HL-60 (cell line): ENCODE results near the gene HCRTR1.

Source experiments
- DNase-seq, 2 experiments: peaks; one replicate each; pipeline ENCODE4 v3.0.0-alpha.2; 2010 to 2020; ENCODE audit warnings: low read depth in 1 of 2, low spot score in 1 of 2
- H3K27ac ChIP-seq: fragments of 250-450 bp; sonication (Bioruptor Pico); replicated peaks from 2 replicates; pipeline ENCODE4 v1.5.1; 2020; ENCODE audit warnings: mild to moderate bottlenecking, moderate library complexity
- H3K27me3 ChIP-seq: fragments of 250-450 bp; sonication (Bioruptor Pico); 2 replicates; pipeline ENCODE4 v1.5.1; 2021; ENCODE audit warnings: mild to moderate bottlenecking, moderate library complexity; ENCODE audit not compliant: insufficient read depth, poor library complexity, severe bottlenecking
- H3K4me3 ChIP-seq: replicated peaks from 2 replicates; pipeline ENCODE4 v1.5.1; 2011; ENCODE audit warnings: mild to moderate bottlenecking, control low read depth, low read length; ENCODE audit not compliant: insufficient read depth
- GABPA ChIP-seq: IDR thresholded peaks from 2 replicates; pipeline ENCODE4 v1.6.1; 2012; ENCODE audit warnings: low read depth
- POLR2AphosphoS5 ChIP-seq: IDR thresholded peaks from 2 replicates; pipeline ENCODE4 v1.6.1; 2012; ENCODE audit warnings: low read depth
- SPI1 ChIP-seq: IDR thresholded peaks from 2 replicates; pipeline ENCODE4 v1.6.1; 2012; ENCODE audit warnings: low read depth, mild to moderate bottlenecking, borderline replicate concordance
- TF ChIP-seq, protein P1 (sequence below): IDR thresholded peaks from 2 replicates; pipeline ENCODE4 v1.6.1; 2012; ENCODE audit warnings: low read depth; ENCODE audit not compliant: insufficient replicate concordance
- TF ChIP-seq, protein P2 (sequence below): IDR thresholded peaks from one replicate; pipeline ENCODE4 v1.5.1; 2011; ENCODE audit warnings: low read length, control low read depth, inconsistent platforms; ENCODE audit not compliant: insufficient read depth

HCRTR1 gene

DNA sequence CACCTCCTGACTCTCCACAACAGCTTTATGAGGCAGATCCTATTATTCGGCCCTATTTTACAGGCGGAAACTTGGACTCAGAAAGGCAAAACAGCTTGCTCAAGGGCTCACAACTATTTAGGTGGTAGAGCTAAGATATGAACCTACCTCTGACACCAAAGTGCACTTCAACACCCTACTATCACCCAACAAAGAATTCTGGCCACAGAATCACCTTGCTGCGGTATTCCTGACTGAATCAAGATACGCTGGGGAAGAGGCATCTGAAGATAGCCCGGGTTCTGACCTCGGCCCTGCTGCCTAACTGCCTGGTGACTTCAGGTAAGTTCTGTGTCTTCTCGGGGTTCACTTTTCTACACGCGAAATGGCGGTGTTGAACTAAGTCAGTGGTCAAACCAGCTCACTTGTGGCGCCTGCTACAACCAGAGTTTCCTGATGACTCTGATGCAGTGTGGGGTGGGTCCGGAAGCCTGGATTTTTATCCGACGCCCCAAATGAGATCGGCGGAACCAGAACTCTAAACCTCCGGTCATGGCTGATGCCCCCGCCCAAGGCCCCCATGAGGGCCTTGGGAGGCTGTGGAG is 26.6 kb downstream of the HCRTR1 start:
- H3K27me3 ChIP-seq = no peaks in the 10 kb centered on the region
- peak overlapping the region; percentile 85 for H3K4me3 ChIP-seq
- peak in 1 of 2 experiments; percentile 27 for DNase-seq
- TF ChIP-seq POLR2AphosphoS5 = no peak
- no peak for TF ChIP-seq SPI1
- TF ChIP-seq, protein P1, sequence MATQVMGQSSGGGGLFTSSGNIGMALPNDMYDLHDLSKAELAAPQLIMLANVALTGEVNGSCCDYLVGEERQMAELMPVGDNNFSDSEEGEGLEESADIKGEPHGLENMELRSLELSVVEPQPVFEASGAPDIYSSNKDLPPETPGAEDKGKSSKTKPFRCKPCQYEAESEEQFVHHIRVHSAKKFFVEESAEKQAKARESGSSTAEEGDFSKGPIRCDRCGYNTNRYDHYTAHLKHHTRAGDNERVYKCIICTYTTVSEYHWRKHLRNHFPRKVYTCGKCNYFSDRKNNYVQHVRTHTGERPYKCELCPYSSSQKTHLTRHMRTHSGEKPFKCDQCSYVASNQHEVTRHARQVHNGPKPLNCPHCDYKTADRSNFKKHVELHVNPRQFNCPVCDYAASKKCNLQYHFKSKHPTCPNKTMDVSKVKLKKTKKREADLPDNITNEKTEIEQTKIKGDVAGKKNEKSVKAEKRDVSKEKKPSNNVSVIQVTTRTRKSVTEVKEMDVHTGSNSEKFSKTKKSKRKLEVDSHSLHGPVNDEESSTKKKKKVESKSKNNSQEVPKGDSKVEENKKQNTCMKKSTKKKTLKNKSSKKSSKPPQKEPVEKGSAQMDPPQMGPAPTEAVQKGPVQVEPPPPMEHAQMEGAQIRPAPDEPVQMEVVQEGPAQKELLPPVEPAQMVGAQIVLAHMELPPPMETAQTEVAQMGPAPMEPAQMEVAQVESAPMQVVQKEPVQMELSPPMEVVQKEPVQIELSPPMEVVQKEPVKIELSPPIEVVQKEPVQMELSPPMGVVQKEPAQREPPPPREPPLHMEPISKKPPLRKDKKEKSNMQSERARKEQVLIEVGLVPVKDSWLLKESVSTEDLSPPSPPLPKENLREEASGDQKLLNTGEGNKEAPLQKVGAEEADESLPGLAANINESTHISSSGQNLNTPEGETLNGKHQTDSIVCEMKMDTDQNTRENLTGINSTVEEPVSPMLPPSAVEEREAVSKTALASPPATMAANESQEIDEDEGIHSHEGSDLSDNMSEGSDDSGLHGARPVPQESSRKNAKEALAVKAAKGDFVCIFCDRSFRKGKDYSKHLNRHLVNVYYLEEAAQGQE = no peak
- TF ChIP-seq, protein P2, sequence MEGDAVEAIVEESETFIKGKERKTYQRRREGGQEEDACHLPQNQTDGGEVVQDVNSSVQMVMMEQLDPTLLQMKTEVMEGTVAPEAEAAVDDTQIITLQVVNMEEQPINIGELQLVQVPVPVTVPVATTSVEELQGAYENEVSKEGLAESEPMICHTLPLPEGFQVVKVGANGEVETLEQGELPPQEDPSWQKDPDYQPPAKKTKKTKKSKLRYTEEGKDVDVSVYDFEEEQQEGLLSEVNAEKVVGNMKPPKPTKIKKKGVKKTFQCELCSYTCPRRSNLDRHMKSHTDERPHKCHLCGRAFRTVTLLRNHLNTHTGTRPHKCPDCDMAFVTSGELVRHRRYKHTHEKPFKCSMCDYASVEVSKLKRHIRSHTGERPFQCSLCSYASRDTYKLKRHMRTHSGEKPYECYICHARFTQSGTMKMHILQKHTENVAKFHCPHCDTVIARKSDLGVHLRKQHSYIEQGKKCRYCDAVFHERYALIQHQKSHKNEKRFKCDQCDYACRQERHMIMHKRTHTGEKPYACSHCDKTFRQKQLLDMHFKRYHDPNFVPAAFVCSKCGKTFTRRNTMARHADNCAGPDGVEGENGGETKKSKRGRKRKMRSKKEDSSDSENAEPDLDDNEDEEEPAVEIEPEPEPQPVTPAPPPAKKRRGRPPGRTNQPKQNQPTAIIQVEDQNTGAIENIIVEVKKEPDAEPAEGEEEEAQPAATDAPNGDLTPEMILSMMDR = no peak
- TF ChIP-seq GABPA = no peak
- H3K27ac ChIP-seq = peak overlapping the region; percentile 98

DNA sequence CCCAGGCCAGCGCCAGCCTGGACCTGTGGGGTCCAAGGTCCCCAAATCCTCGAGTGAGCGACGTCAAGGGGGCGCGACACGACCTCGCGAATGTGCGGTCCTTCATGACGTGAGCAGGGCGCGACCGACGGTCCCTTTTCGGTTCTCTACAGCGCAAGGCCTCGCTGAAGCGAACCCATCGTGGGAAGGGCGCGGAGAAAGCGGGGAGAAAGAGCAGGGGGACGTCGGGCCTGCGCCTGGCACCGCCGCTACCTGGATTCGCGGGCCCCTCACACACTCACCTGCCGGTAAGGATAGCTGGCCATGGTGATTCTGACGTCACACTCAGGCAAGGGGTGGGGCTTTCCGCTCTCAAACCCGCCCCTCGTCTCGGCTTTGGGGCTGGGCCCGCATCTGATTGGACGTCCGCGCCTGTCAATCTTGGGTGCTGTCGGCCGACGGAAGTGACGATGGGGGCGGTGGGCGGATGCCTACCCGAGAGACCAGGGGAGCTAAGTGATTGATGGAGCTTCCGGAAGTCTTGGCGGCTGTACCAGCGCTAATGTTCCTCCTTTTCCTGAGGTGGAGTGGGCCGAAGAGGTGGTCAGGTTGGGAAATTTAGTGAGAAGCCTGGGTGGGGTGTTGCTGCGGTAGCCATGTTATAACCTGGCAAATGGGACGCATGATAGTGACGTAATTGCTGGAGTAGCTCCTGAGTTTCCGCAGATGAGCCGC is 27.2 kb downstream of the HCRTR1 start, which contains the start of gene PEF1:
Gene PEF1 (minus strand): TSS at position 317 of the 714 bp plus-strand sequence. CDS start 12 bp downstream, at position 305.
- no peaks in the 10 kb centered on the region for H3K27me3 ChIP-seq
- H3K4me3 ChIP-seq = peak within 1 kb of the TSS; percentile 85
- peak; percentile 79 for TF ChIP-seq POLR2AphosphoS5
- TF ChIP-seq GABPA = peak; percentile 92
- TF ChIP-seq, protein P2 = no peak
- TF ChIP-seq, protein P1 = peak; percentile 19
- TF ChIP-seq SPI1 = no peak; the same call in 1 of the 2 replicates
- peak within 1 kb of the TSS; percentile 98 for H3K27ac ChIP-seq
- DNase-seq = peak; percentile 90 to 98

DNA sequence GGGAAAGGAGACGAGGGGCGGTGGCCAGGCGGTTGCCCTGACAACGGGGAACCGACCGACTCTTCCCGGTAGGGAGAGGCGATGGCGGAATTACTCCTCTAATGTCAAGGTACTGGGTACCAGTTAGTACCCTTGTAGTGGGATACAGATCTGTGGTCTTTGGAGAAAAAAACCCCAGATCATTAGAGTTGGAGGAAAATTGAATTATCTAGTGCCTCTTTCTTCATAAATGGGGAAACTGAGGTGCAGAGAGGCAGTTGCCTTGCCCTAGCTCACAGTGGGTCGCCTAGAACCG is 27.7 kb downstream of the HCRTR1 start:
- Histone ChIP-seq H3K27ac (peak overlapping the region; percentile 98), H3K27me3 (no peaks in the 10 kb centered on the region), H3K4me3 (peak overlapping the region; percentile 85)
- DNase-seq = no peak
- TF ChIP-seq GABPA (no peak), POLR2AphosphoS5 (no peak), SPI1 (no peak)
- TF ChIP-seq, protein P1 = no peak
- TF ChIP-seq, protein P2 = no peak
